DOHH2 (cell line): ENCODE data around the gene SORBS2.

Experiments
- CTCF ChIP-seq: fragments of 200-600 bp; sonication (generic); IDR thresholded peaks from one replicate; pipeline ENCODE4 v1.5.1; 2014; ENCODE audit warnings: antibody characterized with exemption, mild to moderate bottlenecking, low read depth, low read length; ENCODE audit not compliant: poor library complexity, severe bottlenecking
- EZH2phosphoT487 ChIP-seq: fragments of 200-600 bp; sonication (generic); IDR thresholded peaks from 2 replicates; pipeline ENCODE4 v1.6.1; 2017; ENCODE audit warnings: borderline replicate concordance, mild to moderate bottlenecking, antibody characterized with exemption, low read length, moderate library complexity, mixed read lengths

DNA sequence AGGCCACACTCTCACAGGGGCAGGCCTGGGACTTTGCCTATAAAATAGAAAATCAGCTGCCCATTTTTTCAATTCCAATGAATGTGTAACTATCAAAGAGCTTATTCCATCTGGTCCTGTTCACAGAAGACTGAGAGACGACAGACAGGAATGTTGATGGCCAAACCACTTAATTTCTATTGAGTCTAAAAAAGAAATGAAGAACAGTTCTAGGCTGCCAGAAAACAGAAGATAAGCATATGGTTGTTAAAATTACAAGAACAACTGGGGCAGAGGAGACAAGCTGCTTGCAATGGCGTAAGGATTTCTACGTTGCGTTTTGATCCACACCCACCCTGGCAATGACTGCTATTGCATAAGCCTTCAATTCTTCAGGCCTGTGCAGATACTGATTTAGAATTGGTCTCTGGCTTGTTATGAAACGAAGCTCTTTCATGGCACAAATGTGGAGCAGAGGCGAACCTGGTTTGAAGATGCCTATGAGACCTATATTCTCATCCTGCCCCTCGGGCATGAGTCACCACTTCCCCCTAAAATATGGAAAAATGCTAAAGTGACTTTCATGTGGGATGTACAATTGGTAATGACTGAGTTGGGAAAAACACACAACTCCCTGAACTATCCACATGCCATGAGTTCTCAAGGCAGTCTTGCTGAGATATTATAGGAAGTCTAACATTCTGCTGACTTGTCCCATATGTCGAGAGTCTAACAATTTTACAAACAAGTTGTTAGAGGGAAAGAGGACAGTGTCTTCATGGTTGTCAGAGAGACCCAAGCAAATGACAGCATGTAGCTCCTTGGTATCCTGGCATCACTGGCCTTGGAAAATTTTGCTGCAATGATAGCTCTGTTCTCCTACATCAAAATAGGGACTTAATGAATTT lies 37.9 kb upstream of the SORBS2 start:
- TF ChIP-seq CTCF (no peak), EZH2phosphoT487 (no peak)
